OCI-LY7 (cell line): Measurements from ENCODE around the gene ZNF804A.

ENCODE experiments used
- EZH2phosphoT487 ChIP-seq: fragments of 200-600 bp; sonication (generic); IDR thresholded peaks from 2 replicates; pipeline ENCODE4 v1.6.1; 2018; ENCODE audit warnings: low read depth, borderline replicate concordance, mild to moderate bottlenecking, mixed run types, antibody characterized with exemption, low read length, moderate library complexity, mixed read lengths
- TF ChIP-seq, protein P1 (sequence below): fragments of 200-600 bp; sonication (generic); conservative IDR thresholded peaks from 2 replicates; pipeline ENCODE4 v1.5.1; 2014; ENCODE audit warnings: mild to moderate bottlenecking, antibody characterized with exemption, low read length, moderate library complexity, mixed read lengths

DNA sequence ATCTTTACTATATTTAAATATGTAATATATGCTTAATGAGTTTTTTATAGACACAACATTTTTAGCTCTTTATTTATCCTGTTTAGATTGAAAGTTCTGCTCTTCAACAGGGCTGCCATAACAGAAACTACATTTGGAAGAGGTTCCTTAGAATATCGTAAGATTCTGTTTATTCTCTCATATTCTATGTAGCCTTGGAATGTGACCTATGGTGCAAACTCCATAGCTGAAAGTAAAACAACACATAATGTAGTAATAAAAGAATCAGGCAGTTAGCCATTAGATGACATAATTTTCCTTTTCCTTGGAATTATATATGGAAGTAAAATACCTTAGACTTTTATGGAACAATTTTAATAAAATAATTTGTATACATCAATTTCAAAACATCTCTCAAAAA is 91.3 kb downstream of the ZNF804A start:
- no peak for TF ChIP-seq EZH2phosphoT487
- TF ChIP-seq, protein P1, sequence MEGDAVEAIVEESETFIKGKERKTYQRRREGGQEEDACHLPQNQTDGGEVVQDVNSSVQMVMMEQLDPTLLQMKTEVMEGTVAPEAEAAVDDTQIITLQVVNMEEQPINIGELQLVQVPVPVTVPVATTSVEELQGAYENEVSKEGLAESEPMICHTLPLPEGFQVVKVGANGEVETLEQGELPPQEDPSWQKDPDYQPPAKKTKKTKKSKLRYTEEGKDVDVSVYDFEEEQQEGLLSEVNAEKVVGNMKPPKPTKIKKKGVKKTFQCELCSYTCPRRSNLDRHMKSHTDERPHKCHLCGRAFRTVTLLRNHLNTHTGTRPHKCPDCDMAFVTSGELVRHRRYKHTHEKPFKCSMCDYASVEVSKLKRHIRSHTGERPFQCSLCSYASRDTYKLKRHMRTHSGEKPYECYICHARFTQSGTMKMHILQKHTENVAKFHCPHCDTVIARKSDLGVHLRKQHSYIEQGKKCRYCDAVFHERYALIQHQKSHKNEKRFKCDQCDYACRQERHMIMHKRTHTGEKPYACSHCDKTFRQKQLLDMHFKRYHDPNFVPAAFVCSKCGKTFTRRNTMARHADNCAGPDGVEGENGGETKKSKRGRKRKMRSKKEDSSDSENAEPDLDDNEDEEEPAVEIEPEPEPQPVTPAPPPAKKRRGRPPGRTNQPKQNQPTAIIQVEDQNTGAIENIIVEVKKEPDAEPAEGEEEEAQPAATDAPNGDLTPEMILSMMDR, result no peak
